IPS-11a (cell line): ENCODE measurements around the gene FUT7.

Experiments used
- H3K4me3 ChIP-seq: one replicate; pipeline ENCODE4 v1.5.1; 2013; ENCODE audit warnings: low read depth, low read length, control low read depth

FUT7 gene

DNA sequence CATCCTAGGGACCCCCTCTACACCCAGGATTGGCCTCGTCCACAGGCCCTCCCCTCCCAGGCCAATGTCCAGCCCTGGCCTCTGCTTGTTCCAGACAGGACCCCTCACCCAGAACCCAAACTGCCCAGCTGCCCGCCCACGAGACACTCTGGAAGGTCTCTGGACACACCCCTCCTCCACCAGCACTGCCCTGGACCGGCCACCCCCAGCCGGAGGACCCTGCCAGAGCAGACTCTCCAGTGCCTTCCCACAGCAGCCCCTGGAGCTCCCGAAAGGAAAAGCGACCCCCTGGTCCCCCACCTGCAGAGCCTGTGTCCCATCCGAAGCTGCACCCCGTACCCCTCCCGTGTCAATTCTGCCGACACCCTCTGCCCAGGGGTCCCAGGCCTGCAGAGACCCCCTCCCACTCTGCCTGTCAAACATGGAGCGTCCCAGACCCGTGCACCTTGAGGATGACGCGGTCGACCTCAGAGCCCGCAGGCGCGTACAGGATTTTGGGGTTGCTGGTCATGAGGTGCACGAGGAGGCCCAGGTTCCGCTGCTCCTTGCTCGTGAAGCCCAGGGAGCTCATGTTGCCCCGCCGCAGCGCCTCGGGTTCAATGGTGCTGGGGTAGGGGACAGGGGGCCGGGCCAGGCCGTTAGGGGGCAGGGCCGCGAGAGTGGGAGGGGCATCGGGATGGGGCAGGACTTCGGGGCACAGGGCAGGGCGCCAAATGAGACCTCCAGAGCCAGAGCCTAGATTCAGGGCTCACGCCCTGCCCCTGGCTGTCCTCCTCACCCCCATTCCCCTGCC, 11.8 kb downstream of the FUT7 start:
- no peak overlapping the region for H3K4me3 ChIP-seq

DNA sequence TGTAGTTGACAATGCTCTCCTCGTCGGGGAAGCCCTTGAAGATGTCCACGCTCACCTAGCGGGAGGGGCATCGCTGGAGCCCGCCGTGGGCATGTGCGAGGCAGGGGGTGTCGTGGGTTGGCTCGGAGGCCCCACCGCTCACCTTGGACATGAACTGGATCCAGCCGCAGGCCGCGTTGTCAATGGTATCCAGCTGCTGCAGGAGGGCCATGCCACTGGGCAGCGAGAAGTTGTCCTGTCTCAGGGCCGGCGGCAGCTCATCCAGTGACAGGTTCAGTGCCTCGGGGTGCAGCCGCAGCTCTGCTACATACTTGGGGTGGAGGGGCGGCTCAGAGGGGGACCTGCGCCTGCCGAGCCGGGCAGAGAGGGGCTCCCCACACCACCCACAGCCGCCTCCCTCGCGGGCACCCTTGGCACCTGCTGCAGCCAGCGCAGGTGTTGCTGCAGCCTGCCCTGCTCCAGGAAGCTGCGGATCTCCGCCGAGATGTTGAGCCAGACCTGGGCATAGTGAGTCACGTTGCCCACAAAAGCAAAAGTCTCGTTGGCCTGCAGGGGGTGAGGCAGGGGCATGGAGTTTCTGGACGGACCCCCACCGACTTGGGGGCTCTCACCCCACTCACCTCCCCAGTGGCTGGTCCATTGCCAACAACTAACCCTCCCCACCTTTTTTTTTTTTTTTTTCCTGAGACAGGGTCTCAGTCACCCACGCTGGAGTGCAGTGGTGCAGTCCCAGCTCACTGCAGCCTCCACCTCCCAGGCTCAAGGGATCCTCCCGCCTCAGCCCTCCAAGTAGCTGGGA, 12.9 kb downstream of the FUT7 start:
- no peak overlapping the region for H3K4me3 ChIP-seq

DNA sequence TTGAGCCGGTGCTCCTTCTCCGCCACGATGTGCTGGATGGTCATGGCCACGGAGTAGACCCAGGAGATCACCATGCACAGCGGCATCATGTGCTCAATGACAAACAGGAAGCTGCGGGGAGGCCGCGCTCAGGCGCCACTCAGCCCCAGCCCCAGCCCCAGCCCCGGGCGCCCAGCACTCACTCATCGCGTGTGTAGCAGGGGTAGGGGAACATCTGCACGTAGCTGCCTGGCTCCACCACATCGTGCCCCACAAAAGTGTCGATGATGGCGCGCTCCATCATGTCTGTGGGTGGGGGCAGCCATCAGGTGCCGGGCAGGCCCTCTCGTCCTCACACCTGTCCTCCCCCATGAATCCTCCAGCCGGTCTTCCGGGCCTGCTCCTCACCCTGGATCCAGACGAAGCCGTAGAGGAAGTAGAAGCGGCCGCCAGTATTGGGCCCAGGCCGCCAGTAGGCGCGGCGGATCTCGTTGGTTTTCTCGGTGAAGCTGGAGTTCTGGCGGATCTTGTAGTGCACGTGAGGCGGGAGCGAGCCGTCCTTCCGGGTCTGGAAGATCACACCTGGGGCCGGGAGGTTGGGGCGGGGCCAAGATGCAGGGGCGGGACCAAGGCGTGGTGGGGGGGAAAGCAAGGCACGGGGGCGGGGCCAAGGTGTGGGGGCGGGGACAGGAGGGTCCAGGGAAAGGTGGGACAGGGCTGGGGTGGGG, 13.9 kb downstream of the FUT7 start:
- H3K4me3 ChIP-seq = no peak overlapping the region

GRCh38 chr9:137017071-137017470, 14.8 kb downstream of the FUT7 start:
- H3K4me3 ChIP-seq = no peak overlapping the region

- H3K4me3 ChIP-seq = no peak overlapping the region
These were observed 15.5 kb downstream of the FUT7 start for GRCh38 chr9:137016436-137016835.

GRCh38 chr9:137015976-137016375, 15.9 kb downstream of the FUT7 start:
- no peak overlapping the region for H3K4me3 ChIP-seq

DNA sequence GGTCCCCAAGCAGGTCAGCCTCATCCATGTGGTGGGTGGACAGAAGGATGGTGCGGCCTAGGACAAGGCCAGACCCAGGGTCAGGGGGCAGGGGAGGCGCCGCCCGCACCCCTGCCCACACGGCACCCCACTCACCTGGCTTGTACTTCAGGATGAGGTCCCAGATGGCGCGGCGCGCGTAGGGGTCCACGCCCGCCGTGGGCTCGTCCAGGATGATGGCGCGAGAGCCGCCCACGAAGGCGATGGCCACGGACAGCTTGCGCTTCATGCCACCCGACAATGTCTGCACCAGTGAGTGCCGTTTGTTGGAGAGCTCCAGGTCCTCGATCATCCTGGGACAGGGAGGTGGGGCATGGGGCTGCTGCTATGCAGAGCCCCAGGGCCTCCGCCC, 16.4 kb downstream of the FUT7 start:
- H3K4me3 ChIP-seq = no peak overlapping the region

DNA sequence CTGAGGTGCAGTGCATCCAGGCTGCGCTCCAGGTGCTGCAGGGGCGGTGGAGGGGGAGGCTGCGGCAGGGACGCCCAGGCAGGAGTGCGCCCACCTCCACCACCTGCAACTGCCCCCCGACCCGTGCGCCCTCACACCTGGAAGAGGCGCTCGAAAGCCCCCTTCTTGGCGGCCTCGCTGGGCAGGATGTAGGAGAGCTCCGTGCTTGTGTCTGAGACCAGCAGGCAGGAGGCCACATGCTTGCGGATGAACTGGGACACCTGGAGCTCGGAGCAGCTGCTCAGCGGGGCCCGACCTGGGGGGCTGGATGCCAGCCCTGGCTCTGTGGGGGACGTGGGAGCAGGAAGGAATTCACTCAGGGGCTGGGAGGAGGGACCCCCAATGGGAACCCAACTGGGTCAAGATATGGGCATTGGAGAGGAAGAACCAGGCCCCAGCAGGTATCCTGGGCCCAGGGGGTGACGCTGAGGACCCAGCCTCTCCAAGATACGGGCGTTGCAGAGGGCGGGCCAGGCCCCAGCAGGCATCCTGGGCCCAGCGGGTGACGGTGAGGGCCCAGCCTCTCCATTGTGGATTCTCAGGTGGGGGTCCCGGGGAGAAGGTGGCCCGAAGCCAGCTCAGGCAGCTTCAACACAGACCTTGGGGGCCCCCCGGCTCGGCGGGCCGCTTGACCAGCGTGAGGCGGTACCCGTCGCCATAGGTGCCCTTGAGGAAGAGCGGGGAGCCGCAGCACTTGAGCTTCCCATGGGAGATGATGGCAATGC, 16.9 kb downstream of the FUT7 start:
- H3K4me3 ChIP-seq = no peak overlapping the region

DNA sequence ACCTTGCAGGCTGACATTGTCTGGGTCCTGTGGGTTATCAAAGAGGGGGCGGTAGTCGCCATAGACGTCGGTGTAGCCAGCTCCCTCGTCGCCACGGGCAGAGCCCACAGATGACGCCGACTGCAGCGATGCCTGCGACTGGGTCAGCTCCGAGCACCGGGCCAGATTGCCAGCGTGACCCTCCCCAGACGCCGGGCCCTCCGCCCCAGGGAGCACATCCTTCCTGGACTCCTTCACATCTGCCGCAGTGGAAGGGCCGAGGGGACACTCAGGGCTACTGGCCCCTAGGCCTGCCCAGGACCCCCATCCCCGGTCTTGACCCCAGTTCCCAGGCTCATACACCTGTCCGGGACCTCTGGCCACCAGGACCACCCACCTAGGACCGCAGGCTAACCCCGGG, 17.7 kb downstream of the FUT7 start:
- H3K4me3 ChIP-seq = no peak overlapping the region

DNA sequence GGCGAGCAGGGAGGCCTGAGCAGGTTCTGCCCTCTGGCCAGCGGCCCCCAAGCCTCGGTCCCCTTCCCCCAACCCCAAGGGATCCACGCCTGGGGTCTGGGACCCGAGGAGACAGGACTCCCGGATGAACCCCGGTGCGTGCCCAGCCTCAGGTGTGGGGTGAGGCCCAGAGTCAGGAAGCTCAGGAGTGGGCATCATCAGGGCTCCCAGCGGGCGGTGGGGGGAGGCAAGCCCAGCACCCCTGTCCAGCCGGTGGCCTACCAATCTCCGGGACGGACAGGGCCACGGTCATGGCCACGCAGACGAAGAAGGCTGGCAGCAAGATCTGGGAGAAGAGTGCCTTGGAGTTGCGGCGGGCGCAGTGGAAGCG, 18.3 kb downstream of the FUT7 start:
- no peak overlapping the region for H3K4me3 ChIP-seq

DNA sequence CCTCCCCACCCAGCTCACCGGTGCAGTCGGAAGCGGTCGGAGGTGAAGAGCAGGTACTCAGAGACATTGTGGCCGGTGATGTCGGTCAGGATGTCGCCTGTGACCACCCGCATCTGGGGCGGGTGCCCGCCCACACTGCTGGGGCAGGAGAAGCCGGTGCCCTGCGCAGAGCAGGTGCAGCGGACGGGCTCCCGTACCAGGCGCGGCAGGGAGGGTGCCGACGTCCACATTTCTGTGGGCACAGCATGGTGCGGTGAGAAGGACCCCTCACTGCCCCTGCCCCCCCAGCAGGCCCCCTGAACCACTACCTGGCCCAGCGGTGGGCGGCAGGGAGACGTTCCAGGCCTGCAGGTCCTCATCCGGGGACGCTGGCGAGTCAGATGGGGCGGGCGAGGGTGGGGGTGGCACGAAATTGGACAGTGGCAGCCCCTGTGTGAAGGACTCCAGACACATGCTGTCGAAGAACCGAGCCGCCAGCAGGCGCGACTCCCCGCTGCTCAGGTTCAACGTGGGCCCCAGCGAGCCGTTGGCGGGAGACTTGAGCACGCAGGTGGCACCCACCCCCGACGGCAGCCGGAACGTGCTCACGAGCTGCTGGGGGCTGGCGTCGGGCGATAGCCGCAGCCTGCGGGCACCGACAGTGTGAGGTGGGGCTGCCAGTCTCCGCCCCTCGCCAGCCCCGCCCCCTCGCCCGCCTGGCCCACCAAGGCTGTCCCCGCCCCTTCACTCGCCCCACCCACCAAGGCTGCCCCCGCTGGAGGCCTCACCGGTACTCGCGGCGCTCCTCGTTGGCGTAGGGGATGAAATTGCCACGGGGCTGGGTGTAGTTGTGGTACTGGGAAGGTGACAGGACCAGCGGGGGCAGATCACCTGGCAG, 19.0 kb downstream of the FUT7 start:
- H3K4me3 ChIP-seq = no peak overlapping the region

DNA sequence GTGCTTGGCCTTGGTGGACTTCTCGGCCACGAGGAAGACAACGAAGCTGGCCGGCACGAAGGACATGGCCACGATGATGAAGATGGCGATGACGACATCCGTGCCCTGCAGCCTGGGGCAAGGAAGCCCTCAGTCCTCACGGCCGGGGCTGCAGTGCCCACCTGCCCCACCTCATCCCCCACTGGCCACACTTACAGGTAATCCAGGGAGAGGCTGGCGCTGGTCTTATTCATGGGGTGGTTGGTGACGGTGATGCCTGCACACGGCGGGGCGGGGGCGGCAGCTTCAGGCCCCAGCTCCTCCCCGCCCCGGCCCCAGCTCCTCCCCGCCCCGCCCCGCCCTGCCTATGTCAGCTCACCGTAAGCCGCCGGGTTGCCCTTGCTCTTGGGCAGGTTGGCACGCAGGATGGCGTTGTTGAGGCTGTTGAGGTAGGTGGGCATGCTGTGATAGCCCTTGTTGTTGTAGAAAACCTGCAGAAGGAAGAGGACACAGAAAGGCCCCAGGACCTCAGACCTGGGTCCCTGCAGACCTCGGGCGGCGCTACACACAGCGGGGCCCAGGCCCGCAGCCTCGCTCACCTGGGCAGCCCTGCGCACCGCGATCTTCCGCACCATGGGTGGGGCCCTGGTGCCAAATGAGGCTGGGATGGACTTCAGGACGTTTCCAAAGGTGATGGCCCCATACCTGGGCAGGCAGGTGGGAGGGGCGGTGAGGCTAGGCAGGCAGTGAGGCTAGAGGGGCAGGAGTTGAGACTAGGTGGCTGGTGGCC, 19.8 kb downstream of the FUT7 start:
- H3K4me3 ChIP-seq = no peak overlapping the region

DNA sequence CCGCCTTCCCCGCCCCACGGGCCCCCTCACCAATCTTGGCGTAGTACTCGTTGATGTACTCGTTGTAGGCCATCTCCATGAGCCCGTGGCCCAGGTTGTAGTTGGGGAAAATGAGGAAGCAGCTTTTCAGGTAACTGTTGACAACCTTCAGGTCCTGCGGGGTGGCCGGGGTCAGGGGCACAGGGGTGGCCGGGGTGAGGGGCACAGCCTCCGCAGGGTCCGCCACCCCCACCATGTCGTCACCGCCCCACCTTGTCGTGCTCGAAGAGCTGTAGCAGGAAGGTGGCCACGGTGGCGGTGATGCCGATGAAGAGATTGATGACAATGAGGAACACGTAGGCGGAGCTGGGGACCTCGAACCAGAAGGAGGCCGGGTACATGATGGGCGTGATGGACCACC, 20.7 kb downstream of the FUT7 start:
- H3K4me3 ChIP-seq = no peak overlapping the region

GRCh38 chr9:137009938-137010732, 21.8 kb downstream of the FUT7 start:
- H3K4me3 ChIP-seq = no peak overlapping the region

GRCh38 chr9:137009217-137009616, 22.7 kb downstream of the FUT7 start:
- no peak overlapping the region for H3K4me3 ChIP-seq

DNA sequence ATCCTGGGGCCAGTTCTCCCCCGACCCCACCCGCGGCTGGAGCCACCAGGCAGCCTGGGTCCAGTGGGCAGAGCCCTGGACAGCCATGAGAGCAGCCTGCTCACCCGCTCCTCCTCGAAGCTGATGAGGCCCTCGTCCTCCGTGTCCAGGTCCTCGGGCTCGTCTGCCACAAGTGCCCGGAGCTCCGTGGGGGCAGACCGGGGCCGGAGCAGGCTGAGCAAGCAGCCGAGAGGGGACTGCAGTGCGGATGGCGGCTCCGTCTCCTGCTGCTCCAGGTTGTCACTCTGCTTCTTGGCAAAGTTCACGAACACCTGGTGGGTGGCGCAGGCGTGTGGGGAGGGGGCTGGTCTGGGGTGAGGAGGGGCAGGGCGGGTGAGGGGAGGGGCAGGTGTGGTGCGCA, 23.6 kb downstream of the FUT7 start:
- no peak overlapping the region for H3K4me3 ChIP-seq

DNA sequence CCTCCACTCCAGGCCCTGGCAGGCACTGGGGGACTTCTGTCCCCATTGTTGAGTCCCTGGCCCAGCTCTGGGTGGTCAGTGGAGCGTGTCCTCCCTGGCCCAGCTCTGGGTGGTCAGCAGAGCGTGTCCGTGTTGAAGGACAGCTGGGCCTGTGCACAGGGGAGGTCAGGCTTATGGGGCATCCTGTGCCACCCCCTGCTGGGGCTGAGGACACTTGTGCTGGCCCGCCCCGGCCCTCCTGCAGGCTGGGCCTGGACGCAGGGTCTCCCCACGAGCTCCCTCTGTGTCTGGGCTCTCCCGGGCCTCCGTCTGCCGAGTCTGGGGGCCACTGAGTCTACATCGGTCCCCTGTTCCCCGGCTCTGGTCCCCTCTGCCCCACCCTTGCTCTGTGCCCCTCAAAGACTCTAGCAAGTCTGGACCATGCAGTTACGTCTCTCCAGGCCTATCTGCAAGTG, 24.0 kb downstream of the FUT7 start:
- no peak overlapping the region for H3K4me3 ChIP-seq

GRCh38 chr9:137007108-137007815, 24.6 kb downstream of the FUT7 start:
- no peak overlapping the region for H3K4me3 ChIP-seq
